Myocyte (in vitro differentiated cells): Measurements from ENCODE around the gene OGFOD3. TPM values are rescaled to one million over a fixed set of nuclear protein-coding genes. Genes with fewer than 3 reads are reported as not detected.

ENCODE experiments used
- DNase-seq: peaks from one replicate; pipeline ENCODE4 v3.0.0-alpha.2; 2012; ENCODE audit warnings: low read depth
- total RNA-seq: library from RNA; depleted of rRNA; stranded (reverse); fragments of >200 nt; gene quantifications from 2 replicates; pipeline ENCODE4 v1.2.3, GENCODE V29; 2014

OGFOD3 gene
- total RNA-seq, 1 donor from 2014 or later: 37.4 TPM

GRCh38 chr17:82342361-82343079 is 75.9 kb downstream of the OGFOD3 start:
- DNase-seq: no peak

- no peak for DNase-seq
Observed at GRCh38 chr17:82339634-82340580, 78.5 kb downstream of the OGFOD3 start.

Other genes with a start within 250 kb of the OGFOD3 start
- gene CCDC57, start 205.7 kb downstream of the OGFOD3 start, total RNA-seq: 7.9 and 11.3 TPM in 2 replicates
- gene SLC16A3, start 189.5 kb downstream of the OGFOD3 start, total RNA-seq: 94.9 and 164 TPM in 2 replicates
- 29.0 and 37.1 TPM in 2 replicates for gene CSNK1D, start 144.9 kb downstream of the OGFOD3 start, total RNA-seq
- 1.4 TPM in 1 of 2 replicates, not detected in the other for gene CD7, start 101.0 kb downstream of the OGFOD3 start, total RNA-seq
- gene SECTM1, start 84.8 kb downstream of the OGFOD3 start, total RNA-seq: 65.8 and 76.1 TPM in 2 replicates
- gene TEX19, start 59.3 kb downstream of the OGFOD3 start, total RNA-seq: 0.80 and 1.1 TPM in 2 replicates
- 29.1 and 60.3 TPM in 2 replicates for gene UTS2R, start 46.8 kb downstream of the OGFOD3 start, total RNA-seq
- gene HEXD, start 239 bp downstream of the OGFOD3 start, total RNA-seq: 30.2 and 41.8 TPM in 2 replicates
- 59.0 and 62.2 TPM in 2 replicates for gene CYBC1, start 32.2 kb upstream of the OGFOD3 start, total RNA-seq
- gene NARF, start 40.2 kb upstream of the OGFOD3 start, total RNA-seq: 55.4 and 66.1 TPM in 2 replicates
- 34.8 and 53.8 TPM in 2 replicates for gene FOXK2, start 101.1 kb upstream of the OGFOD3 start, total RNA-seq
- gene WDR45B, start 229.9 kb upstream of the OGFOD3 start, total RNA-seq: 88.2 and 97.7 TPM in 2 replicates